ENCODE data around the gene FTSJ3.
"Not testable (repeated sequence)": the region's sequence is repeated elsewhere in the genome, so short reads cannot be mapped to it uniquely, and the experiment has no call there.

Gene FTSJ3

GRCh38 chr17:63859257-63859656, 31.8 kb upstream of the FTSJ3 start:
- Histone ChIP-seq H3K4me1 (ENCODE audit: control insufficient read depth in 1 of 2, insufficient read depth in 1 of 2, low read depth in 1 of 2, low read length in 1 of 2) (no peaks in the 10 kb centered on the region), H3K4me3 (ENCODE audit: low read depth in 1 of 2, low read length in 1 of 2) (no peak overlapping the region), H3K27ac (no peak overlapping the region), H3K36me3 (no peaks in the 10 kb centered on the region), H3K9me3 (no peaks in the 10 kb centered on the region), H3K27me3 (no peaks in the 10 kb centered on the region)
- TF ChIP-seq, protein P1, sequence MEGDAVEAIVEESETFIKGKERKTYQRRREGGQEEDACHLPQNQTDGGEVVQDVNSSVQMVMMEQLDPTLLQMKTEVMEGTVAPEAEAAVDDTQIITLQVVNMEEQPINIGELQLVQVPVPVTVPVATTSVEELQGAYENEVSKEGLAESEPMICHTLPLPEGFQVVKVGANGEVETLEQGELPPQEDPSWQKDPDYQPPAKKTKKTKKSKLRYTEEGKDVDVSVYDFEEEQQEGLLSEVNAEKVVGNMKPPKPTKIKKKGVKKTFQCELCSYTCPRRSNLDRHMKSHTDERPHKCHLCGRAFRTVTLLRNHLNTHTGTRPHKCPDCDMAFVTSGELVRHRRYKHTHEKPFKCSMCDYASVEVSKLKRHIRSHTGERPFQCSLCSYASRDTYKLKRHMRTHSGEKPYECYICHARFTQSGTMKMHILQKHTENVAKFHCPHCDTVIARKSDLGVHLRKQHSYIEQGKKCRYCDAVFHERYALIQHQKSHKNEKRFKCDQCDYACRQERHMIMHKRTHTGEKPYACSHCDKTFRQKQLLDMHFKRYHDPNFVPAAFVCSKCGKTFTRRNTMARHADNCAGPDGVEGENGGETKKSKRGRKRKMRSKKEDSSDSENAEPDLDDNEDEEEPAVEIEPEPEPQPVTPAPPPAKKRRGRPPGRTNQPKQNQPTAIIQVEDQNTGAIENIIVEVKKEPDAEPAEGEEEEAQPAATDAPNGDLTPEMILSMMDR (IDR thresholded peaks at IDR 0.05), result no peak

DNA sequence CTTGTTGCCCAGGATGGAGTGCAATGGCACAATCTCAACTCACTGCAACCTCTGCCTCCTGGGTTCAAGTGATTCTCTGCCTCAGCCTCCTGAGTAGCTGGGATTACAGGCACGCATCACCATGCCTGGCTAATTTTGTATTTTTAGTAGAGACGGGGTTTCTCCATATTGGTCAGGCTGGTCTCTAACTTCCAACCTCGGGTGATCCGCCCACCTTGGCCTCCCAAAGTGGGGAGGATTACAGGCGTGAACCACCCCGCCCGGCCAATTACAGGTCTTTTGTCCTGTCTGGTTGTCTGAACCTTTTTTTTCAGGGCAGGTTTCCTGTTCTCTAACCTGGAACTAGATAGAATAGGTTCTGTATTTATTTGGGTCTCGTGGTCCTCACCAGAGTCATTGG, 29.0 kb upstream of the FTSJ3 start:
- H3K27me3 ChIP-seq, result peaks cover 17% of the 10 kb centered on the region
- not testable (repeated sequence) for H3K4me1 ChIP-seq (ENCODE audit: control insufficient read depth in 1 of 2, insufficient read depth in 1 of 2, low read depth in 1 of 2, low read length in 1 of 2); H3K36me3 ChIP-seq; H3K4me3 ChIP-seq (ENCODE audit: low read depth in 1 of 2, low read length in 1 of 2); H3K9me3 ChIP-seq; H3K27ac ChIP-seq

DNA sequence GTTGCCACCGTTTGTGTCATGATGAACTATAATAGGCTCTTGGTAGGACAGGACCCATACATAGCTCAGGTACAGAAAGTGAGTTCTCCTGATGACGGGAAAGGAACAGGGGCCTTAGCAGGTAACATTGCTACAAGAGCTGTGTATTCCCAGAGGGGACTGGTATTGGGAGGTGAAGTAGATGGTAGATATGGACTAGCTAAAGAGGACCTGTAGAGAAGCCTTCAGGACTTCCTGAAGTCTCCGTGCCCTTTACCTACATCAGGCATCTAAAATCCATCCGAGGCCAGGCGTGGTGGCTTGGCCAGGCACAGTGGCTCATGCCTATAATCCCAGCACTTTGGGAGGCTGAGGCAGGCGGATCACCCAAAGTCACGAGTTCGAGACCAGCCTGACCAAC, 27.7 kb upstream of the FTSJ3 start:
- Histone ChIP-seq H3K4me3 (ENCODE audit: low read depth in 1 of 2, low read length in 1 of 2) (no peak overlapping the region), H3K9me3 (no peaks in the 10 kb centered on the region), H3K4me1 (ENCODE audit: control insufficient read depth in 1 of 2, insufficient read depth in 1 of 2, low read depth in 1 of 2, low read length in 1 of 2) (no peaks in the 10 kb centered on the region), H3K36me3 (no peaks in the 10 kb centered on the region), H3K27me3 (peaks cover 17% of the 10 kb centered on the region), H3K27ac (no peak overlapping the region)
- TF ChIP-seq, protein P1 (IDR thresholded peaks at IDR 0.05), result no peak

GRCh38 chr17:63854709-63855108, 27.2 kb upstream of the FTSJ3 start:
- no peak overlapping the region for H3K27ac ChIP-seq
- peaks cover 17% of the 10 kb centered on the region for H3K27me3 ChIP-seq
- H3K9me3 ChIP-seq, result no peaks in the 10 kb centered on the region
- no peak overlapping the region for H3K4me3 ChIP-seq (ENCODE audit: low read depth in 1 of 2, low read length in 1 of 2)
- H3K36me3 ChIP-seq, result no peaks in the 10 kb centered on the region
- TF ChIP-seq, protein P1 (IDR thresholded peaks at IDR 0.05), result no peak
- no peaks in the 10 kb centered on the region for H3K4me1 ChIP-seq (ENCODE audit: control insufficient read depth in 1 of 2, insufficient read depth in 1 of 2, low read depth in 1 of 2, low read length in 1 of 2)

DNA sequence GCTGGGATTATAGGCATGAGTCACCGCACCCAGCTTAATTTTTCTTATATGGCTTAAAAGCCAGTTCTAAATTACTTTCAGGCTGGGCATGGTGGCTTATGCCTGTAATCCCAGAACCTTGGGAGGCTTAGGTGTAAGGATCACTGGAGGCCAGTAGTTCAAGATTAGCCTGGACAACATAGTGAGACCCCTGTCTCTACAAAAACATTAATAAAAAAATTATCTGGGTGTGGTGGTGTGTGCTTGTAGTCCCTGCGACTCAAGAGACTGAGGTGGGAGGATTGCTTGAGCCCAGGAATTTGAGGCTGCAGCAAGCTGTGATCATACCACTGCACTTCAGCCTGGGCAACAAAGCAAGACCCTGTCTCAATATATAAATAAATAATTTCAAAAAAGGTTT, 25.8 kb upstream of the FTSJ3 start:
- no peaks in the 10 kb centered on the region for H3K36me3 ChIP-seq
- H3K9me3 ChIP-seq, result no peaks in the 10 kb centered on the region
- peaks cover 17% of the 10 kb centered on the region for H3K27me3 ChIP-seq
- no peak overlapping the region for H3K4me3 ChIP-seq (ENCODE audit: low read depth in 1 of 2, low read length in 1 of 2)
- H3K27ac ChIP-seq, result no peak overlapping the region
- TF ChIP-seq, protein P1 (IDR thresholded peaks at IDR 0.05), result no peak
- peaks cover 6 to 8% of the 10 kb centered on the region in 2 experiments for H3K4me1 ChIP-seq (ENCODE audit: control insufficient read depth in 1 of 2, insufficient read depth in 1 of 2, low read depth in 1 of 2, low read length in 1 of 2)

GRCh38 chr17:63850401-63850800, 22.9 kb upstream of the FTSJ3 start:
- H3K4me3 ChIP-seq (ENCODE audit: low read depth in 1 of 2, low read length in 1 of 2), result no peak overlapping the region
- H3K27ac ChIP-seq, result no peak overlapping the region
- no peaks in the 10 kb centered on the region for H3K36me3 ChIP-seq
- H3K4me1 ChIP-seq (ENCODE audit: control insufficient read depth in 1 of 2, insufficient read depth in 1 of 2, low read depth in 1 of 2, low read length in 1 of 2), result peaks cover 6 to 8% of the 10 kb centered on the region in 2 experiments
- TF ChIP-seq, protein P1 (IDR thresholded peaks at IDR 0.05), result no peak
- H3K9me3 ChIP-seq, result no peaks in the 10 kb centered on the region
- peaks cover 17% of the 10 kb centered on the region for H3K27me3 ChIP-seq

All from neutrophil (primary cell).